GM12874 (cell line): ENCODE data around the gene SLX4IP.

Experiments used
- TF ChIP-seq, protein P1 (sequence below): IDR thresholded peaks from 2 replicates; pipeline ENCODE4 v1.5.1; 2011; ENCODE audit warnings: low read depth, mild to moderate bottlenecking, control low read depth, low read length, moderate library complexity; ENCODE audit not compliant: insufficient read depth

SLX4IP gene

GRCh38 chr20:10434832-10435812, at the start of gene SLX4IP:
Gene SLX4IP (plus strand): TSS chr20:10435305. CDS start chr20:10458205, 22,900 bp downstream.
- TF ChIP-seq, protein P1, sequence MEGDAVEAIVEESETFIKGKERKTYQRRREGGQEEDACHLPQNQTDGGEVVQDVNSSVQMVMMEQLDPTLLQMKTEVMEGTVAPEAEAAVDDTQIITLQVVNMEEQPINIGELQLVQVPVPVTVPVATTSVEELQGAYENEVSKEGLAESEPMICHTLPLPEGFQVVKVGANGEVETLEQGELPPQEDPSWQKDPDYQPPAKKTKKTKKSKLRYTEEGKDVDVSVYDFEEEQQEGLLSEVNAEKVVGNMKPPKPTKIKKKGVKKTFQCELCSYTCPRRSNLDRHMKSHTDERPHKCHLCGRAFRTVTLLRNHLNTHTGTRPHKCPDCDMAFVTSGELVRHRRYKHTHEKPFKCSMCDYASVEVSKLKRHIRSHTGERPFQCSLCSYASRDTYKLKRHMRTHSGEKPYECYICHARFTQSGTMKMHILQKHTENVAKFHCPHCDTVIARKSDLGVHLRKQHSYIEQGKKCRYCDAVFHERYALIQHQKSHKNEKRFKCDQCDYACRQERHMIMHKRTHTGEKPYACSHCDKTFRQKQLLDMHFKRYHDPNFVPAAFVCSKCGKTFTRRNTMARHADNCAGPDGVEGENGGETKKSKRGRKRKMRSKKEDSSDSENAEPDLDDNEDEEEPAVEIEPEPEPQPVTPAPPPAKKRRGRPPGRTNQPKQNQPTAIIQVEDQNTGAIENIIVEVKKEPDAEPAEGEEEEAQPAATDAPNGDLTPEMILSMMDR: no peak

DNA sequence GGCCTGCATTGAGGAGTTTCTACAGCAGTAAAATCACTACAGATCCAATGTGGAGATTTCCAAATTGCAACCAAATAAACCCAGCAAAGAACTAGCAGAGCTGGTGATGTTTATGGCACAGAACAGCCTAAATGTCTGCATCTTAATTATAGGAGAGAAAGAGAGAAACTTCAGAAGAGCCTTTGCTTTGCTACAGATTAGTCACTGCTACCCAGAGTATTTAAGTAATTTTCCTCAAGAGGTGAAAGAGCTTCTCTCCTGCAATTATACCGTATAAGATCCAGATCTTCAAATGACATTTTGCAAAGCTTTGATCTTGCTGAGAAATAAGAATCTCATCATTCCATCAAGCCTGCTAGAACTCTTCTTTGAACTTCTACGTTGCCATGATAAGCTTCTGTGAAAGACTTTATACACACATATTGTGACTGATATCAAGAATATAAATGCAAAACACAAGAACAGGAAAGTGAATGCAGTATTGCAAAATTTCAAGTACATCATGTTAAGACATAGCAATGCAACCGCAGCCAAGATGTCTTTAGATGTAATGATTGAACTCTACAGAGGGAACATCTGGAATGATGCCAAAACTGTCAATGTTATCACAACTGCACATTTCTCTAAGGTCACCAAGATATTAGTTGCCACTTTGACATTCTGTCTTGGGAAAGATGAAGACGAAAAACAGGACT, 49.1 kb upstream of the SLX4IP start:
- TF ChIP-seq, protein P1: no peak

GRCh38 chr20:10387686-10388085, 47.4 kb upstream of the SLX4IP start:
- TF ChIP-seq, protein P1: no peak

DNA sequence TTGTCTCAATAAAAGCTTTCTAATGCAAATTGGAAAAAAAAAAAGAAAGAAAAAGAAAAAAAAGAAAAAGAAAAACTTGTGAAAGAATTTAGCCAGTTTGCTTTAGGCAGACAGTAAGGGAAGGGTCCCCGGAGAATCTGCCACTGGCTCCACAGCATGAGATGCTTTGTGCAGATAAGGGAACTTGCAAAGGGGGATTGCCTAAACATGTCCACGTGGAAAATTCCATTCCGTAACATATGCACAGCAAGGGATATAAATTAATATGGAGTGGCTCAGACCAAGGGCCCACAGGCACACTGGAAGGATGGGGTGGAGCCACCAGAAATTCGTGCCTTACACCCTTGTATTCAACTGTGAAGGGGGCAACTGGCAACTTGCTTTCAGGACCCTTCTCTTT, 46.5 kb upstream of the SLX4IP start:
- TF ChIP-seq, protein P1: no peak

GRCh38 chr20:10390709-10391108, 44.4 kb upstream of the SLX4IP start:
- TF ChIP-seq, protein P1: no peak

DNA sequence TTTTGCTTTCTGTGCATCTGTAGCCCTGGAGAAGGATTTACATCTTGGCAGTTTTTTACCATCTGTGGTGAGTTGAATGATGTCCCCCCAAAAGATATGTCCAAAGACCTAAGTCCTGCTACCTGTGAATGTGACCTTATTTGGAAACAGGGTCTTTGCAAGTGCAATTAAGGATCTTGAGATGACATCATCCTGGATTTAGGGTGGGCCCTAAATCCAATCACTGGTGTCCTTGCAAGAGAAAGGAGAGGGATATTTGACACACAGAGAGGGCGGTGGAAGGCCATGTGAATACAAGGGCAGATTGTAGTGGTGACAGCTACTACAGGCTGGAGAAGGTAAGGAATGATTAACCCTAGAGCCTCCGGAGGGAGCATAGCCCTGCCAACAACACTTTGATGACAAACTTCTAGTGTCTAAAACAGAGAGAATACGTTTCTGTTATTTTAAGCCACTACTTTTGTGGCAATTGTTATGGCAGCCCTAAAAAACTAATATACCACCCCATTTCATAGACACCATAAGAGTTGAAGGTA, 36.2 kb upstream of the SLX4IP start:
- TF ChIP-seq, protein P1: no peak
